Neutrophil (primary cell): ENCODE measurements around the gene VSIG4.

ENCODE experiments used
- H3K27ac ChIP-seq: fragments of 200-600 bp; sonication (generic); 2 replicates; pipeline ENCODE4 v1.5.1; 2016; ENCODE audit warnings: mild to moderate bottlenecking, moderate library complexity
- H3K27me3 ChIP-seq: fragments of 200-600 bp; sonication (generic); 2 replicates; pipeline ENCODE4 v1.6.0; 2016; ENCODE audit warnings: mild to moderate bottlenecking
- H3K36me3 ChIP-seq: fragments of 200-600 bp; sonication (generic); 2 replicates; pipeline ENCODE4 v1.5.1; 2017
- H3K4me1 ChIP-seq, 2 experiments: fragments of 200-600 bp in 1 of 2; sonication (generic) in 1 of 2; 1 replicate in 1 of 2; 2 replicates in 1 of 2; pipeline versions ENCODE4 v1.5.1 to v1.6.1; 2013 to 2016; ENCODE audit warnings: low read depth in 1 of 2, low read length in 1 of 2, mild to moderate bottlenecking in 1 of 2, moderate library complexity in 1 of 2; ENCODE audit not compliant: control insufficient read depth in 1 of 2, insufficient read depth in 1 of 2
- H3K4me3 ChIP-seq, 2 experiments: fragments of 200-600 bp in 1 of 2; sonication (generic) in 1 of 2; 1 replicate in 1 of 2; 2 replicates in 1 of 2; pipeline ENCODE4 v1.5.1; 2013 to 2016; ENCODE audit warnings: low read depth in 1 of 2, low read length in 1 of 2, mild to moderate bottlenecking in 1 of 2, moderate library complexity in 1 of 2
- H3K9me3 ChIP-seq: fragments of 200-600 bp; sonication (generic); 2 replicates; pipeline ENCODE4 v1.5.1; 2016
- TF ChIP-seq, protein P1 (sequence below): fragments of 200-600 bp; sonication (generic); IDR thresholded peaks from 2 replicates; pipeline ENCODE4 v1.5.1; 2016; ENCODE audit warnings: antibody characterized with exemption

Gene VSIG4

GRCh38 chrX:66036231-66036630 is 3.6 kb downstream of the VSIG4 start:
- Histone ChIP-seq H3K4me1 (peaks cover under 1 to 6% of the 10 kb centered on the region in 2 experiments), H3K27me3 (no peaks in the 10 kb centered on the region), H3K36me3 (no peaks in the 10 kb centered on the region), H3K4me3 (no peak overlapping the region), H3K27ac (no peak overlapping the region), H3K9me3 (no peaks in the 10 kb centered on the region)
- TF ChIP-seq, protein P1, sequence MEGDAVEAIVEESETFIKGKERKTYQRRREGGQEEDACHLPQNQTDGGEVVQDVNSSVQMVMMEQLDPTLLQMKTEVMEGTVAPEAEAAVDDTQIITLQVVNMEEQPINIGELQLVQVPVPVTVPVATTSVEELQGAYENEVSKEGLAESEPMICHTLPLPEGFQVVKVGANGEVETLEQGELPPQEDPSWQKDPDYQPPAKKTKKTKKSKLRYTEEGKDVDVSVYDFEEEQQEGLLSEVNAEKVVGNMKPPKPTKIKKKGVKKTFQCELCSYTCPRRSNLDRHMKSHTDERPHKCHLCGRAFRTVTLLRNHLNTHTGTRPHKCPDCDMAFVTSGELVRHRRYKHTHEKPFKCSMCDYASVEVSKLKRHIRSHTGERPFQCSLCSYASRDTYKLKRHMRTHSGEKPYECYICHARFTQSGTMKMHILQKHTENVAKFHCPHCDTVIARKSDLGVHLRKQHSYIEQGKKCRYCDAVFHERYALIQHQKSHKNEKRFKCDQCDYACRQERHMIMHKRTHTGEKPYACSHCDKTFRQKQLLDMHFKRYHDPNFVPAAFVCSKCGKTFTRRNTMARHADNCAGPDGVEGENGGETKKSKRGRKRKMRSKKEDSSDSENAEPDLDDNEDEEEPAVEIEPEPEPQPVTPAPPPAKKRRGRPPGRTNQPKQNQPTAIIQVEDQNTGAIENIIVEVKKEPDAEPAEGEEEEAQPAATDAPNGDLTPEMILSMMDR = no peak

- TF ChIP-seq, protein P1 = no peak
- no peak overlapping the region for H3K4me3 ChIP-seq
- no peaks in the 10 kb centered on the region for H3K27me3 ChIP-seq
- H3K9me3 ChIP-seq = no peaks in the 10 kb centered on the region
- no peak overlapping the region for H3K27ac ChIP-seq
- H3K4me1 ChIP-seq = peaks cover 6 to 8% of the 10 kb centered on the region in 2 experiments
- no peaks in the 10 kb centered on the region for H3K36me3 ChIP-seq
Measured at GRCh38 chrX:66035667-66036066, 4.2 kb downstream of the VSIG4 start.

DNA sequence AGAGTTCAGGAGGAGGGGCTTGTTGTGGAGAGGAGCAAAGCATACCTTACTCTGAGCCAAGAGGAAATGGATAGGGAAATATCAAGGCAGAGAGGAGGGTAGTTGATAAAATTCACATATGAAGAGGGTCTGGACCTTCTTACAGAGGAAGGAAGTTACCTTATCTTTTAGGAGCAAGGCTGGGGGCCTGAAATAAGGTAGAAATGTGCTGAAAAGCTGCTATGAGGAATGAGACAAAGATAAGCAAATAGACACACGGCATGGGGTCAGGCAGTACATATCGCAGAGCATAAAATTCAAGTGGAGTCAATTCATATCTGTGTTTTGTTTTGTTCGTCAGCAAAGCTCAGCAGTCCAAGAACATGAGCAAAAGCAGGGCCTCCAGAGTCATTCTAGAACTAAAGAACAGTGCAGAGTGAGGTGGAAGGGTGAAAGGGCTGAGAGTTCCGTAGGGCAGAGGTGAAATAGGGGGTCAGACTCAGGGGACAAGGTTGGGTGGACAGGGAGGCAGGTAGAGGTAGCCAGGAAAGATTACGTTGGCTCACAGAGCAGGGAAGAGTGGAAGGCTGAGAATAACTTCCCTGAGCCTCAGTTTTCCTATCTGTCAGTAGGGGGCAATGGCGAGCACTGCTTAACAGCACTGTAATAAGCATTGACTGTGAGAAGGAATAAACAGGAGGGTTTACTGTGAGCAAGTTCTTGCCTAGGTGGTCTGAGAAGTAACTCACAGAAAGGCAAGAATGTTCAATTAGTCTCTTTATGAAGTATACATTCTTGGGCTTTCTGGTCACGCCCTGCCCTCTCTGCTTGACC is 9.2 kb downstream of the VSIG4 start:
- Histone ChIP-seq H3K4me1 (peaks cover 6 to 14% of the 10 kb centered on the region in 2 experiments), H3K9me3 (no peaks in the 10 kb centered on the region), H3K36me3 (no peaks in the 10 kb centered on the region), H3K4me3 (no peak overlapping the region), H3K27me3 (no peaks in the 10 kb centered on the region), H3K27ac (no peak overlapping the region)
- TF ChIP-seq, protein P1 = peak; percentile 64

DNA sequence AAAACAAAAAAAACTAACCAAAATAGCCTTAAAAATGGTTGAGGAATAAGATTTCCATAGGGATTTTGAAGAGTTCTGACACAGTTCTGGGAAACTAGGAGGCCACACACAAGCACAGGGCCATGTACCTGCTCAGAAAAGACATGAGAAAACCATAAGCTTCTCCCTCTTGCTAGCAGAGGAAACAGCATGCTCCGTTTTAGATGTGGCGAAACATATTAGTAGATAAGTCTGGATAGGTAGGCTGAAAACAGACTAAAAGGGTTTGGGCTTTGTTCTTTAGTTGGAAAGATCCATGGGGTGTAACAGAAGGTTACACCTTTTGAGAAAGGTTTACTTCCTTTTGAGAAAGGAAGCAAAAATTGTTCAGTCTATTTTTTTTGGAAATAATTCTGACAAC is 10.9 kb downstream of the VSIG4 start:
- no peaks in the 10 kb centered on the region for H3K9me3 ChIP-seq
- H3K27ac ChIP-seq = no peak overlapping the region
- TF ChIP-seq, protein P1 = no peak
- no peaks in the 10 kb centered on the region for H3K27me3 ChIP-seq
- no peaks in the 10 kb centered on the region for H3K36me3 ChIP-seq
- no peak overlapping the region for H3K4me3 ChIP-seq
- peaks cover 9 to 25% of the 10 kb centered on the region in 2 experiments for H3K4me1 ChIP-seq

DNA sequence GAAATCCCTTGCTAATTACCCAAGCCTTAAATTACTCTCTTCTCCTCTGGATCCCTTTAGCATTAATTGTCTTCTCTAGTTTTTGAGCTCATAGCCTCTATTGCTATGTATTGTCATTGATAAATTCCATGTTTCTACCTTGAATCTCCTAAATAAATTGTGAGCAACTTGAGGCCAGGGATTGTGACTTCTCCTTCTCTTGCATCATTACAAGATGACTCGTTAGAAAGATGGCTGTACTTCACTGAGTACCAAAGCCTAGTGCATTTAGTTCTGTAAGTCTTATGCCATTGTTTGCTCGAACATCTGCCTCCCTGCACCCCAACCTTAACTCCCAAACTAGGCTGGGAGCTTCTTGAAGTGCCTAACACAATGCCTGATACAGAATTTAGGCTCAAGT is 15.3 kb downstream of the VSIG4 start:
- Histone ChIP-seq H3K9me3 (no peaks in the 10 kb centered on the region), H3K36me3 (peaks cover 11% of the 10 kb centered on the region), H3K27me3 (no peaks in the 10 kb centered on the region), H3K27ac (peak overlapping the region; percentile 25), H3K4me3 (no peak overlapping the region), H3K4me1 (peaks cover 41 to 61% of the 10 kb centered on the region in 2 experiments)
- TF ChIP-seq, protein P1 = no peak
